ENCODE results near the gene MTRR. TPM values are rescaled to one million over a fixed set of nuclear protein-coding genes. Genes with fewer than 3 reads are reported as not detected.

Gene MTRR
- total RNA-seq, 1 experiment from 2014 or later: 46.9 TPM

GRCh38 chr5:7908317-7908716, 39.4 kb downstream of the MTRR start (continued):
- TF ChIP-seq, protein P1, sequence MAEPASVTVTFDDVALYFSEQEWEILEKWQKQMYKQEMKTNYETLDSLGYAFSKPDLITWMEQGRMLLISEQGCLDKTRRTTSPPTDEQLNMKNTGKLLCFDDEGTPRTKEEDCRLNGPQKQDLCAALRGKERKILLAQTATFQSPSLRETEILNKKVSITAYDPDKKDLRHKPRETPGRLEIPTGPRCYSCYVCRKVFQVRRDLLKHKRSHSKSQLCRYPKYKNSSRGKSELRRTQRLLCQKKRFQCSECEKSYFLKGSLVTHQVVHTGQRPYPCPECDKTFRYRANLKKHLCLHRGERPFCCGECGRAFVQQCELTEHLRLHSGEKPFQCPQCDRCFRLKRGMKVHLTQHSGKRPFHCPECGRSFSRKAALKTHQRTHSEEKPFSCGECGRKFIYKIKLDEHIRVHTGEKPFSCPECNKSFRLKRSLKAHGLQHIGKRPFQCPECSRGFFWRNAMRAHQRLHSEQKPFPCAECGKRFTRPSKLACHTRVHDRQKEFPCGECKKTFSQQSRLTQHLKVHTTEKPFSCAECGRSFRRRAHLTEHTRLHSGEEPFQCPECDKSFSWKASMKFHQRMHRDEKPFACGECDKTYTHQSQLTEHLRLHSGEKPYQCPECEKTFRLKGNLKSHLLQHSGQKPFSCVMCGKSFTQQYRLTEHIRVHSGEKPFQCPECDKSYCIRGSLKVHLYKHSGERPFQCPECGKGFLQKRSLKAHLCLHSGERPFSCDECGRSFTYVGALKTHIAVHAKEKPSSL (CRISPR knock-in tag; conservative IDR thresholded peaks at IDR 0.05): no peak
- TF ChIP-seq, protein P2, sequence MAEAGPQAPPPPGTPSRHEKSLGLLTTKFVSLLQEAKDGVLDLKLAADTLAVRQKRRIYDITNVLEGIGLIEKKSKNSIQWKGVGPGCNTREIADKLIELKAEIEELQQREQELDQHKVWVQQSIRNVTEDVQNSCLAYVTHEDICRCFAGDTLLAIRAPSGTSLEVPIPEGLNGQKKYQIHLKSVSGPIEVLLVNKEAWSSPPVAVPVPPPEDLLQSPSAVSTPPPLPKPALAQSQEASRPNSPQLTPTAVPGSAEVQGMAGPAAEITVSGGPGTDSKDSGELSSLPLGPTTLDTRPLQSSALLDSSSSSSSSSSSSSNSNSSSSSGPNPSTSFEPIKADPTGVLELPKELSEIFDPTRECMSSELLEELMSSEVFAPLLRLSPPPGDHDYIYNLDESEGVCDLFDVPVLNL (CRISPR knock-in tag; IDR thresholded peaks at IDR 0.05; ENCODE audit: borderline replicate concordance, low read depth): no peak
- TF ChIP-seq ZNF138 (CRISPR knock-in tag; conservative IDR thresholded peaks at IDR 0.05): no peak
- TF ChIP-seq, protein P3, sequence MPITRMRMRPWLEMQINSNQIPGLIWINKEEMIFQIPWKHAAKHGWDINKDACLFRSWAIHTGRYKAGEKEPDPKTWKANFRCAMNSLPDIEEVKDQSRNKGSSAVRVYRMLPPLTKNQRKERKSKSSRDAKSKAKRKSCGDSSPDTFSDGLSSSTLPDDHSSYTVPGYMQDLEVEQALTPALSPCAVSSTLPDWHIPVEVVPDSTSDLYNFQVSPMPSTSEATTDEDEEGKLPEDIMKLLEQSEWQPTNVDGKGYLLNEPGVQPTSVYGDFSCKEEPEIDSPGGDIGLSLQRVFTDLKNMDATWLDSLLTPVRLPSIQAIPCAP (CRISPR knock-in tag; IDR thresholded peaks at IDR 0.05): no peak
- TF ChIP-seq ATF2 (CRISPR knock-in tag; IDR thresholded peaks at IDR 0.05; ENCODE audit: borderline replicate concordance, low read depth): no peak
- TF ChIP-seq, protein P4, sequence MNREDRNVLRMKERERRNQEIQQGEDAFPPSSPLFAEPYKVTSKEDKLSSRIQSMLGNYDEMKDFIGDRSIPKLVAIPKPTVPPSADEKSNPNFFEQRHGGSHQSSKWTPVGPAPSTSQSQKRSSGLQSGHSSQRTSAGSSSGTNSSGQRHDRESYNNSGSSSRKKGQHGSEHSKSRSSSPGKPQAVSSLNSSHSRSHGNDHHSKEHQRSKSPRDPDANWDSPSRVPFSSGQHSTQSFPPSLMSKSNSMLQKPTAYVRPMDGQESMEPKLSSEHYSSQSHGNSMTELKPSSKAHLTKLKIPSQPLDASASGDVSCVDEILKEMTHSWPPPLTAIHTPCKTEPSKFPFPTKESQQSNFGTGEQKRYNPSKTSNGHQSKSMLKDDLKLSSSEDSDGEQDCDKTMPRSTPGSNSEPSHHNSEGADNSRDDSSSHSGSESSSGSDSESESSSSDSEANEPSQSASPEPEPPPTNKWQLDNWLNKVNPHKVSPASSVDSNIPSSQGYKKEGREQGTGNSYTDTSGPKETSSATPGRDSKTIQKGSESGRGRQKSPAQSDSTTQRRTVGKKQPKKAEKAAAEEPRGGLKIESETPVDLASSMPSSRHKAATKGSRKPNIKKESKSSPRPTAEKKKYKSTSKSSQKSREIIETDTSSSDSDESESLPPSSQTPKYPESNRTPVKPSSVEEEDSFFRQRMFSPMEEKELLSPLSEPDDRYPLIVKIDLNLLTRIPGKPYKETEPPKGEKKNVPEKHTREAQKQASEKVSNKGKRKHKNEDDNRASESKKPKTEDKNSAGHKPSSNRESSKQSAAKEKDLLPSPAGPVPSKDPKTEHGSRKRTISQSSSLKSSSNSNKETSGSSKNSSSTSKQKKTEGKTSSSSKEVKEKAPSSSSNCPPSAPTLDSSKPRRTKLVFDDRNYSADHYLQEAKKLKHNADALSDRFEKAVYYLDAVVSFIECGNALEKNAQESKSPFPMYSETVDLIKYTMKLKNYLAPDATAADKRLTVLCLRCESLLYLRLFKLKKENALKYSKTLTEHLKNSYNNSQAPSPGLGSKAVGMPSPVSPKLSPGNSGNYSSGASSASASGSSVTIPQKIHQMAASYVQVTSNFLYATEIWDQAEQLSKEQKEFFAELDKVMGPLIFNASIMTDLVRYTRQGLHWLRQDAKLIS (CRISPR knock-in tag; IDR thresholded peaks at IDR 0.05; ENCODE audit: borderline replicate concordance): no peak
- TF ChIP-seq ZNF671 (CRISPR knock-in tag; IDR thresholded peaks at IDR 0.05): no peak

DNA sequence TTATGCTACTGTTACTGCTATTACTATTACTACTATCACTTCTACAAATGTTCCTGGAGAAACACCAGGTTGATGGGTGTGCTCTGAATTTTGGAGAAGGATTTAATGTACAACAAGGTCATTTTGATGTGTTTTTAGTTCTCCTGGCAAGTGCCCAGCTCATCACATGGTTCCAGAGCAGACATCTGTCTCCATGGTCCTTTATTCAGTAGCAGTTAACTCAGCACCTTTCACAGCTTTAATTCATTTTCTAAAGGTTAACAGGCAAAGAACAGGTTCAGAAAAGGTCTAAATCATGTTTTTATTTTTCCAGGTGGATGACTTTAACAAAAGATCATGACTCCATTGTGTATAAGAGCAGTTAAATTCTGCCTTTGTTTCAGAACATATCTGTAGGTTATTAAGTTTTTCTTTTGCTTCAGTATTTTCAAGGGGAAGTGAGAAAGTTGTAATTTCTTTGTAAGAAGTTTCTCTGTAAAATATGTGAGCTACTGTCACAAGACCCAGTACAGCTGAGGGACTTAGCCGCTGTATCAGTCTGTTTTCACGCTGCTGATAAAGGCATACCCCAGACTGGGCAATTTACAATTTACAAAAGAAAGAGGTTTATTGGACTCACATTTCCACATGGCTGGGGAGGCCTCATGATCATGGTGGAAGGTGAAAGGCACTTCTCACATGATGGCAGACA, 41.9 kb downstream of the MTRR start:
- POLR2A ChIA-PET: no interaction called here
- no peak for DNase-seq (ENCODE audit: low spot score)
- peaks cover 6% of the 10 kb centered on the region for H3K27me3 Mint-ChIP-seq (ENCODE audit: low read depth)
- H3K27ac Mint-ChIP-seq: no peak overlapping the region
- H3K4me1 Mint-ChIP-seq: no peaks in the 10 kb centered on the region
- CTCF ChIA-PET: interaction anchor here (1.0 to 1.5 kb wide), 2 partner anchors 14 to 17 kb away, joined by 3 to 4 read pairs; no protein-coding TSS in a partner anchor
- no peak for ATAC-seq
- peaks cover 48% of the 10 kb centered on the region for H3K36me3 Mint-ChIP-seq
- H3K4me3 Mint-ChIP-seq: no peak overlapping the region
- peaks cover 53% of the 10 kb centered on the region for H3K9me3 Mint-ChIP-seq
- no peak for TF ChIP-seq JAZF1 (CRISPR knock-in tag; IDR thresholded peaks at IDR 0.05)
- TF ChIP-seq KAT7 (CRISPR knock-in tag; IDR thresholded peaks at IDR 0.05; ENCODE audit: borderline replicate concordance): no peak
- TF ChIP-seq ZNF263 (CRISPR knock-in tag; IDR thresholded peaks at IDR 0.05; ENCODE audit: low read depth): no peak
- no peak for TF ChIP-seq ZNF138 (CRISPR knock-in tag; conservative IDR thresholded peaks at IDR 0.05)
- TF ChIP-seq CDX4 (CRISPR knock-in tag; IDR thresholded peaks at IDR 0.05; ENCODE audit: borderline replicate concordance): no peak
- no peak for TF ChIP-seq PRDM15 (CRISPR knock-in tag; IDR thresholded peaks at IDR 0.05)
- TF ChIP-seq, protein P5, sequence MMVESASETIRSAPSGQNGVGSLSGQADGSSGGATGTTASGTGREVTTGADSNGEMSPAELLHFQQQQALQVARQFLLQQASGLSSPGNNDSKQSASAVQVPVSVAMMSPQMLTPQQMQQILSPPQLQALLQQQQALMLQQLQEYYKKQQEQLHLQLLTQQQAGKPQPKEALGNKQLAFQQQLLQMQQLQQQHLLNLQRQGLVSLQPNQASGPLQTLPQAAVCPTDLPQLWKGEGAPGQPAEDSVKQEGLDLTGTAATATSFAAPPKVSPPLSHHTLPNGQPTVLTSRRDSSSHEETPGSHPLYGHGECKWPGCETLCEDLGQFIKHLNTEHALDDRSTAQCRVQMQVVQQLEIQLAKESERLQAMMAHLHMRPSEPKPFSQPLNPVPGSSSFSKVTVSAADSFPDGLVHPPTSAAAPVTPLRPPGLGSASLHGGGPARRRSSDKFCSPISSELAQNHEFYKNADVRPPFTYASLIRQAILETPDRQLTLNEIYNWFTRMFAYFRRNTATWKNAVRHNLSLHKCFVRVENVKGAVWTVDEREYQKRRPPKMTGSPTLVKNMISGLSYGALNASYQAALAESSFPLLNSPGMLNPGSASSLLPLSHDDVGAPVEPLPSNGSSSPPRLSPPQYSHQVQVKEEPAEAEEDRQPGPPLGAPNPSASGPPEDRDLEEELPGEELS (CRISPR knock-in tag; IDR thresholded peaks at IDR 0.05): no peak
- no peak for TF ChIP-seq NFE2L1 (CRISPR knock-in tag; IDR thresholded peaks at IDR 0.05)
- no peak for TF ChIP-seq CTCF (IDR thresholded peaks at IDR 0.05)
- no peak for TF ChIP-seq RELA (CRISPR knock-in tag; IDR thresholded peaks at IDR 0.05; ENCODE audit: borderline replicate concordance)

All from WTC11 (cell line).